SU-DHL-6 (cell line): ENCODE data around the gene SYNGR4.

ENCODE experiments used
- CTCF ChIP-seq: fragments of 200-600 bp; sonication (generic); IDR thresholded peaks from one replicate; pipeline ENCODE4 v1.5.1; 2017; ENCODE audit warnings: antibody characterized with exemption, mild to moderate bottlenecking, low read length, moderate library complexity; ENCODE audit not compliant: insufficient read depth, poor library complexity, severe bottlenecking
- EZH2phosphoT487 ChIP-seq: fragments of 200-600 bp; sonication (generic), shearing (Covaris generic); conservative IDR thresholded peaks from 2 replicates; pipeline ENCODE4 v1.6.1; 2018; ENCODE audit warnings: mild to moderate bottlenecking, antibody characterized with exemption, low read length, moderate library complexity, mixed read lengths

GRCh38 chr19:48353677-48354076 is 10.5 kb upstream of the SYNGR4 start:
- TF ChIP-seq EZH2phosphoT487: no peak
- TF ChIP-seq CTCF: no peak
